Activated CD4-positive, alpha-beta T cell treated with anti-CD3 and anti-CD28 coated beads, Interleukin-2, amount 50 U/mL, for 48 hours (primary cell): ENCODE data around the gene PDE4D.

Experiments used
- DNase-seq, 2 experiments: peaks; one replicate each; pipeline ENCODE4 v3.0.0-alpha.2; 2020

PDE4D gene

GRCh38 chr5:59542306-59542705 is 351.2 kb downstream of the PDE4D start:
- DNase-seq: no peak

GRCh38 chr5:59540366-59540765 is 353.2 kb downstream of the PDE4D start:
- no peak for DNase-seq

- DNase-seq: no peak
These were observed 354.8 kb downstream of the PDE4D start for GRCh38 chr5:59538750-59539121.

- no peak for DNase-seq
These were observed 355.4 kb downstream of the PDE4D start for GRCh38 chr5:59537961-59538749.

- DNase-seq: no peak
These were observed 356.7 kb downstream of the PDE4D start for GRCh38 chr5:59536875-59537274.

GRCh38 chr5:59535561-59535960 is 358.0 kb downstream of the PDE4D start:
- DNase-seq: no peak

- no peak for DNase-seq
These were observed 359.8 kb downstream of the PDE4D start for GRCh38 chr5:59533730-59534108.

- no peak for DNase-seq
These were observed 360.4 kb downstream of the PDE4D start for GRCh38 chr5:59532979-59533729.

GRCh38 chr5:59529239-59529638 is 364.3 kb downstream of the PDE4D start:
- no peak for DNase-seq

- no peak for DNase-seq
These were observed 365.2 kb downstream of the PDE4D start for GRCh38 chr5:59528202-59528862.

GRCh38 chr5:59525957-59526356 is 367.6 kb downstream of the PDE4D start:
- no peak for DNase-seq

- no peak for DNase-seq
These were observed 368.2 kb downstream of the PDE4D start for GRCh38 chr5:59525311-59525710.

- DNase-seq: no peak
These were observed 371.2 kb downstream of the PDE4D start for GRCh38 chr5:59522201-59522831.

- DNase-seq: no peak
These were observed 372.1 kb downstream of the PDE4D start for GRCh38 chr5:59521476-59521875.

- no peak for DNase-seq
These were observed 374.2 kb downstream of the PDE4D start for GRCh38 chr5:59519338-59519737.

GRCh38 chr5:59517926-59518585 is 375.5 kb downstream of the PDE4D start:
- no peak for DNase-seq

GRCh38 chr5:59516161-59516560 is 377.4 kb downstream of the PDE4D start:
- DNase-seq: no peak

GRCh38 chr5:59506285-59506877 is 387.1 kb downstream of the PDE4D start:
- no peak for DNase-seq

- no peak for DNase-seq
These were observed 389.5 kb downstream of the PDE4D start for GRCh38 chr5:59504043-59504442.

- no peak for DNase-seq
These were observed 390.3 kb downstream of the PDE4D start for GRCh38 chr5:59503220-59503619.

GRCh38 chr5:59501316-59501715 is 392.2 kb downstream of the PDE4D start:
- DNase-seq: no peak

GRCh38 chr5:59500014-59500413 is 393.5 kb downstream of the PDE4D start:
- no peak for DNase-seq
